D721Med (cell line): ENCODE data around the gene DAO.
"Not testable (repeated sequence)": the region's sequence is repeated elsewhere in the genome, so short reads cannot be mapped to it uniquely, and the experiment has no call there.

Experiments
- DNase-seq: peaks from one replicate; pipeline ENCODE4 v3.0.0; 2011; ENCODE audit warnings: low spot score; ENCODE audit not compliant: insufficient read length
- FAIRE-seq: peaks from 2 replicates; lab custom pipeline; 2011; peaks lifted over from hg19 to GRCh38; lab: Jason Lieb, UNC
- TF ChIP-seq, protein P1 (sequence below): IDR thresholded peaks from 2 replicates; pipeline ENCODE4 v1.5.1; 2012; ENCODE audit warnings: mild to moderate bottlenecking, control low read depth; ENCODE audit not compliant: insufficient read depth; ENCODE audit errors: missing control alignments

DAO gene

GRCh38 chr12:108860443-108860842 lies 19.4 kb upstream of the DAO start:
- DNase-seq (no peak), FAIRE-seq (no peak)
- TF ChIP-seq, protein P1, sequence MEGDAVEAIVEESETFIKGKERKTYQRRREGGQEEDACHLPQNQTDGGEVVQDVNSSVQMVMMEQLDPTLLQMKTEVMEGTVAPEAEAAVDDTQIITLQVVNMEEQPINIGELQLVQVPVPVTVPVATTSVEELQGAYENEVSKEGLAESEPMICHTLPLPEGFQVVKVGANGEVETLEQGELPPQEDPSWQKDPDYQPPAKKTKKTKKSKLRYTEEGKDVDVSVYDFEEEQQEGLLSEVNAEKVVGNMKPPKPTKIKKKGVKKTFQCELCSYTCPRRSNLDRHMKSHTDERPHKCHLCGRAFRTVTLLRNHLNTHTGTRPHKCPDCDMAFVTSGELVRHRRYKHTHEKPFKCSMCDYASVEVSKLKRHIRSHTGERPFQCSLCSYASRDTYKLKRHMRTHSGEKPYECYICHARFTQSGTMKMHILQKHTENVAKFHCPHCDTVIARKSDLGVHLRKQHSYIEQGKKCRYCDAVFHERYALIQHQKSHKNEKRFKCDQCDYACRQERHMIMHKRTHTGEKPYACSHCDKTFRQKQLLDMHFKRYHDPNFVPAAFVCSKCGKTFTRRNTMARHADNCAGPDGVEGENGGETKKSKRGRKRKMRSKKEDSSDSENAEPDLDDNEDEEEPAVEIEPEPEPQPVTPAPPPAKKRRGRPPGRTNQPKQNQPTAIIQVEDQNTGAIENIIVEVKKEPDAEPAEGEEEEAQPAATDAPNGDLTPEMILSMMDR, result no peak

DNA sequence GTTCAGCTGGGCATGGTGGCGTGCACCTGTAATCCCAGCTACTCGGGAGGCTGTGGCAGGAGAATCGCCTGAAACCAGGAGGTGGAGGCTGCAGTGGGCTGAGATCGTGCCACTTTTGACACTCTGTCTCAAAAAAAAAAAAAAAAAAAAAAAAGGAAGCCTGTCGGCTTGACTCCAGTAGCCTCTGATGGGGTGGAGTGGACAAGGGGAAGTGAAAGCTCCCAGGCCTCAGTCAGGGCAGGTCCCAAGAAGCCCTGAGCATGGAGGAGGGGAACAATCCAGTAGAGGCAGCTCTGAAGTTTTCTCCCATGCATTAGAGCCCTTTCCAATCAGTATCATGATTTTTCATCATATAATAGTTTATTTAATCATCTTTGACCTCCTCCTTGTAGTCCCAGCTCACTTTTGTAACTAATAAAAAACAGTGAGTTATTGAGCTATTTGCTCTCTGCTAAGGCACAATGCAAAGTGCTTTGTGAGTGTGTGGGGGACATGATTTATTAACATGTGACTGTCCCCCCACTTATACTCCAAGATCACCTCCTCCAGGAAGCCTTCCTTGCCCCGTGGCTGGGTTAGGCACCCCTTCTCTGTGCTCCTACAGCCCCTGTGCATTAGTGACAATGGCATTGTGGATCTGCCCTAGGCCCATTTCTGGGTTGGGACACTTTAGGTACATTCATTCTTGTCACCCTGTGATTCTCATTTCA lies 17.9 kb upstream of the DAO start:
- TF ChIP-seq, protein P1, result no peak

DNA sequence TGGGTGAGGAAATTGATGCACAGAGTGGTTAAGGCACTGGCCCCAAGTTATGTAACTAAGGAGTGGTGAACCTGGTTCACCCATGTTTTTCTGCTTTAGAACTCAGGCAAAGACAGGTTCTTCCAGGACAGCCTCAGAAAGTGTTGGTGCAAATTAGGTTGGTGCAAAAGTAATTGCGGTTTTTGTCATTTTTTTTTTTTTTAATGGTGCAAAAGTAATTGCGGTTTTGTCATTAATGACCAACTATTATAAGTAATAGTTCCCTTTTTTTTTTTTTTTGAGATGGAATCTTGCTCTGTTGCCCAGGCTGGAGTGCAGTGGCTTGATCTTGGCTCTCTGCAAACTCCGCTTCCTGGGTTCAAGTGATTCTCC lies 17.3 kb upstream of the DAO start:
- DNase-seq (no peak), FAIRE-seq (no peak)
- TF ChIP-seq, protein P1, result no peak

More for the DNA sequence above, 17.9 kb upstream of the DAO start:
- FAIRE-seq (no peak), DNase-seq (no peak)

DNA sequence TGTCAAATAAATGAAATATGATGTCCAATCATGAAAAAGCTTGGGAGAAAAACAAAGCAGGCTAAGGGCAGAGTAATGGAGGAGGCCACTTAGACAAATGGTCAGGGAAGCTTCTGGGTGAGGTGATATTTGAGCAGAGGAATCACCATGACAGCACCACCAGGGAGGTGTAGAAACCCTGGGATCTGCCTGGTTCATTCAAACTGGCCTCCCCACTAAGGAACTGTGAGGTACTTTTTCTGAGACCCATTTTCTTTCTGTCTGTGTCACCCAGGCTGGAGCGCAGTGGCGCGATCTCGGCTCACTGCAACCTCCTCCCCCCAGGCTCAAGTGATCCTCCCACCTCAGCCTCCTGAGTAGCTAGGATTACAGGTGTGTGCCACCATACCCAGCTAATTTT lies 14.7 kb upstream of the DAO start:
- no peak for FAIRE-seq
- DNase-seq, result no peak
- TF ChIP-seq, protein P1, result no peak

DNA sequence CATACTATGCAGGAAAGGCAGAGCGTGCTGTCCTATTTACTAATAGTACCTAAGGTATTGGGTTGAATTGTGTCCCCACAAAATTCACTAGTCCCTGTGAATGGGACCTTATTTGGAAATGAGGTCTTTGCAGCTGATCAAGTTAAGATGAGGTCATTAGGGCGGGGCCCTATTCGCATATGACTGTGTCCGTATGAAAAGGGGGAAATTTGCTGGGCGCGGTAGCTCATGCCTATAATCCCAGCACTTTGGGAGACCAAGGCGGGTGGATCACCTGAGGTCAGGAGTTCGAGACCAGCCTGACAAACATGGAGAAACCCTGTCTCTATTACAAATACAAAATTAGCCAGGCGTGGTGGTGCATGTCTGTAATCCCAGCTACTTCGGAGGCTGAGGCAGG lies 13.8 kb upstream of the DAO start:
- DNase-seq, FAIRE-seq: not testable (repeated sequence)

- FAIRE-seq (no peak), DNase-seq (no peak)
- TF ChIP-seq, protein P1, result no peak
Observed at GRCh38 chr12:108868781-108869180, 11.1 kb upstream of the DAO start.

- FAIRE-seq (no peak), DNase-seq (no peak)
Observed at GRCh38 chr12:108875280-108875679, 4.6 kb upstream of the DAO start.

More at GRCh38 chr12:108875280-108875679, 4.6 kb upstream of the DAO start:
- TF ChIP-seq, protein P1, result no peak
